Sigmoid colon (tissue), 7 donors: Measurements from ENCODE around the gene FOXP1. TPM values are rescaled to one million over a fixed set of nuclear protein-coding genes. Genes with fewer than 3 reads are reported as not detected.

Experiments
- DNase-seq: peaks from one replicate; pipeline ENCODE4 v3.0.0-alpha.2; 2019
- H3K27ac ChIP-seq, 4 donors: fragments of 200-600 bp; sonication (generic); one replicate each; pipeline ENCODE4 v1.5.1; 2016 to 2019; ENCODE audit warnings: mild to moderate bottlenecking in 1 of 4
- H3K27me3 ChIP-seq, 3 donors: fragments of 200-600 bp; sonication (generic); one replicate each; pipeline ENCODE4 v1.5.1; 2019; ENCODE audit warnings: mild to moderate bottlenecking in 1 of 3
- H3K36me3 ChIP-seq, 4 donors: fragments of 200-600 bp; sonication (generic); one replicate each; pipeline ENCODE4 v1.5.1; 2016 to 2019
- H3K4me1 ChIP-seq, 4 donors: fragments of 200-600 bp; sonication (generic); one replicate each; pipeline ENCODE4 v1.5.1; 2017 to 2019
- H3K4me3 ChIP-seq, 4 donors: fragments of 200-600 bp; sonication (generic); one replicate each; pipeline ENCODE4 v1.5.1; 2017 to 2019; ENCODE audit warnings: mild to moderate bottlenecking in 2 of 4, moderate library complexity in 1 of 4
- H3K9me3 ChIP-seq, 4 donors: fragments of 200-600 bp in 3 of 4; sonication (generic) in 3 of 4; one replicate each; pipeline versions ENCODE4 v1.5.1 to v1.6.1; 2013 to 2019
- EP300 ChIP-seq, 4 donors: sonication (generic); formaldehyde crosslinking; IDR thresholded peaks; one replicate each; pipeline ENCODE4 v1.6.1; 2017; ENCODE audit warnings: antibody characterized with exemption in 4 of 4
- POLR2A ChIP-seq, 2 donors: fragments of 450-650 bp; IDR thresholded peaks; one replicate each; pipeline ENCODE4 v1.6.1; 2016; ENCODE audit warnings: antibody characterized with exemption in 2 of 2, mild to moderate bottlenecking in 2 of 2, moderate library complexity in 2 of 2
- POLR2AphosphoS5 ChIP-seq, 4 donors: sonication (generic); formaldehyde crosslinking; IDR thresholded peaks; one replicate each; pipeline ENCODE4 v1.6.1; 2017; ENCODE audit warnings: antibody characterized with exemption in 4 of 4
- WGBS, 2 donors: extraction: QIAGEN DNeasy Blood & Tissue Kit; methylation state at CpG; one replicate each; pipeline ENCODE4 v1.1.7; 2013; 5-methylcytosine and 5-hydroxymethylcytosine counted together
- intact Hi-C: fragments of 100-400 bp; cut with DNase I; formaldehyde crosslinking; loops from one replicate; pipeline ENCODE4 v1.15.1; 2023
- polyA plus RNA-seq, 3 donors: library from polyadenylated mRNA; stranded (reverse); fragments of 200-250 nt; gene quantifications; one replicate each; pipeline ENCODE4 v1.2.3, GENCODE V29; 2013
- total RNA-seq, 4 donors: library from RNA; depleted of rRNA; stranded (reverse); fragments of >200 nt; gene quantifications; one replicate each; pipeline ENCODE4 v1.1.0, GENCODE V29; 2016
- TF ChIP-seq, protein P1 (sequence below), 4 experiments: fragments of 450-650 bp in 3 of 4; fragments of 200-600 bp in 1 of 4; IDR thresholded peaks; one replicate each; pipeline ENCODE4 v1.5.1; 2016 to 2019; ENCODE audit warnings: antibody characterized with exemption in 4 of 4, mild to moderate bottlenecking in 3 of 4, moderate library complexity in 2 of 4
- donor health status: healthy with polysubstance abuse.
- donor health status: Bipolar disorder and iron deficiency.
- donor health status: healthy.

The FOXP1 gene
- total and polyA plus RNA-seq, 7 donors = 13.8 to 232 (median 139) TPM

DNA sequence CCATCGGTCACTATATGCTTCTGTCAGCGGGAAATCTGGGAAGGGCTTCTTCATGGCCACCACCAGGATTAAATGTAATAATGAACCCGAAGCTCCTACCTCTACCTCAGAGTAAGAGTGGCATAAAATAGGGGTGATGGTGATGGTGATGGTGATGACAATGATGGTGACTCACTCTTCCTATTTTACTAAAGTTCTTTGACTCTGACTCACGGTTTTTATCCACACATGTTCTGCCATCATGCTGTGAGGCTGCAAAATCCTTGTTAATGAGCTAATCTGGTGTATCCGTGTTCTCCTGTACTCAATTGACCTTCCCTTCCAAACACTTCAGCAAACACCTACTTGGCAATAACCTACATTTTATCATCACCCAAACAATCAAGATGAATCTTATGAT, 18.3 kb upstream of the FOXP1 start:
- TF ChIP-seq, protein P1, sequence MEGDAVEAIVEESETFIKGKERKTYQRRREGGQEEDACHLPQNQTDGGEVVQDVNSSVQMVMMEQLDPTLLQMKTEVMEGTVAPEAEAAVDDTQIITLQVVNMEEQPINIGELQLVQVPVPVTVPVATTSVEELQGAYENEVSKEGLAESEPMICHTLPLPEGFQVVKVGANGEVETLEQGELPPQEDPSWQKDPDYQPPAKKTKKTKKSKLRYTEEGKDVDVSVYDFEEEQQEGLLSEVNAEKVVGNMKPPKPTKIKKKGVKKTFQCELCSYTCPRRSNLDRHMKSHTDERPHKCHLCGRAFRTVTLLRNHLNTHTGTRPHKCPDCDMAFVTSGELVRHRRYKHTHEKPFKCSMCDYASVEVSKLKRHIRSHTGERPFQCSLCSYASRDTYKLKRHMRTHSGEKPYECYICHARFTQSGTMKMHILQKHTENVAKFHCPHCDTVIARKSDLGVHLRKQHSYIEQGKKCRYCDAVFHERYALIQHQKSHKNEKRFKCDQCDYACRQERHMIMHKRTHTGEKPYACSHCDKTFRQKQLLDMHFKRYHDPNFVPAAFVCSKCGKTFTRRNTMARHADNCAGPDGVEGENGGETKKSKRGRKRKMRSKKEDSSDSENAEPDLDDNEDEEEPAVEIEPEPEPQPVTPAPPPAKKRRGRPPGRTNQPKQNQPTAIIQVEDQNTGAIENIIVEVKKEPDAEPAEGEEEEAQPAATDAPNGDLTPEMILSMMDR (IDR thresholded peaks at IDR 0.05) = no peak
- TF ChIP-seq EP300 (IDR thresholded peaks at IDR 0.05) (no peak), POLR2AphosphoS5 (IDR thresholded peaks at IDR 0.05) (no peak), POLR2A (IDR thresholded peaks at IDR 0.05) (no peak)
- intact Hi-C loops = loop anchor here (5.0 kb wide), 1 partner anchor 1070 kb away; no protein-coding TSS in a partner anchor
- Histone ChIP-seq H3K36me3 (no peaks in the 10 kb centered on the region), H3K27me3 (no peaks in the 10 kb centered on the region), H3K4me3 (no peak overlapping the region), H3K9me3 (no peaks in the 10 kb centered on the region), H3K27ac (no peak overlapping the region), H3K4me1 (no peaks in the 10 kb centered on the region)
- 79 to 91% methylated on average over 5 of the region's 5 CpGs for WGBS, 2 donors
- DNase-seq = no peak

DNA sequence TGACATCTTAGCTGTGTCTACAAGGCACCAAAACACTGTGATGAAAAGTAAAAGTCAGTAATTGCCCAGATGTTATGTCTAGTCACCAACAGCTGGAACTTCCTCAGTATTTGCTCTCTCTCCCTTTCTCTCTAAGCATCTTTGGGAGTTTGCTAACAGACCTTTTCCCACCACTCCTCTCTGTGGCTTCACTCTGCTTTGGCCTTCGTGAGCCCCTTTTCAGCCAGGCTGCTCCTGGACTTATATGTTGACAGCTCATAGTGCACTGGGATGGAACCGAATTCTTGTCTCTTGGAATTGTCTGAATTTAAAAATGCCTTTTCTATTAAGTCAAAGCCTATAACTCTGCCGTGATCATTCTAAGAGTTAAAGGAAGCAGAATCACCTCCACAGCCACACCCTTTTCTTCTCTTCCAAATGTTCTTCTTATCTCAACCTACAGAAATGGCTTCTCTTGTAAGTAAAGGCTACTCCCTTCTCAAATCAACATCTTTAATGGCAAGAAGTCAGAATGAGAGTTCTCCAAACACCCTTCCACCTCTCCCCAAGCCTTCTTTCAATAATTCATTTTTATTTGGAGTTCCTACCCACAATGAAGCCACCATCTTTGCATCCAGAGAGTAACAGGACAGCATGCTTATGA, 17.2 kb upstream of the FOXP1 start:
- H3K27ac ChIP-seq = no peak overlapping the region
- H3K4me1 ChIP-seq = no peaks in the 10 kb centered on the region
- WGBS, 2 donors = 72 to 74% methylated on average over 3 of the region's 3 CpGs
- no peaks in the 10 kb centered on the region for H3K36me3 ChIP-seq
- no peak for TF ChIP-seq POLR2A (IDR thresholded peaks at IDR 0.05)
- no peak for TF ChIP-seq EP300 (IDR thresholded peaks at IDR 0.05)
- TF ChIP-seq, protein P1 (IDR thresholded peaks at IDR 0.05) = no peak
- no peak for TF ChIP-seq POLR2AphosphoS5 (IDR thresholded peaks at IDR 0.05)
- DNase-seq = no peak
- H3K9me3 ChIP-seq = no peaks in the 10 kb centered on the region
- H3K4me3 ChIP-seq = no peak overlapping the region
- intact Hi-C loops = loop anchor here (5.0 kb wide), 1 partner anchor 1068 kb away; no protein-coding TSS in a partner anchor
- no peaks in the 10 kb centered on the region for H3K27me3 ChIP-seq

DNA sequence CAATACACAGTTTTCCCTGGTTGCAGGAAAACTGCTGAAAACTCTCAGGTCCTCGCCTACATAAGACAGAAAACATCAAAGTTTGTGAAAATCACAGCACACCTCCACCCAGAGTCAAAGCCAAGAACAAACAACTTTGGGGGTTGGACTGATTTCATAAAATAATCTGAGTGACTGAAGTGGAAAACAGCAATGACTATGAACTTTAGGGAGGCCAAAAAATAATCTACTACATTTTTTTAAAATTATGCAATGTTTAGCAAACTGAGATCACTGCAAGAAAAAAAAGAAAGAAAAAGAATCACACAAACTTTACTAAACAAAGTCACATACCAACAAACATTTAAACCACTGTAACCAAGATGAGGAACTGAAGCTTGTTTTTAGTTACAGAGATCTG, 15.9 kb upstream of the FOXP1 start:
- no peak overlapping the region for H3K4me3 ChIP-seq
- no peak for TF ChIP-seq POLR2A (IDR thresholded peaks at IDR 0.05)
- TF ChIP-seq POLR2AphosphoS5 (IDR thresholded peaks at IDR 0.05) = no peak
- TF ChIP-seq, protein P1 (IDR thresholded peaks at IDR 0.05) = no peak
- no peak for TF ChIP-seq EP300 (IDR thresholded peaks at IDR 0.05)
- H3K36me3 ChIP-seq = no peaks in the 10 kb centered on the region
- H3K27me3 ChIP-seq = no peaks in the 10 kb centered on the region
- no peaks in the 10 kb centered on the region for H3K4me1 ChIP-seq
- 67 to 71% methylated on average over 1 of the region's 1 CpG for WGBS, 2 donors
- intact Hi-C loops = no loop called here
- no peaks in the 10 kb centered on the region for H3K9me3 ChIP-seq
- DNase-seq = no peak
- H3K27ac ChIP-seq = no peak overlapping the region

DNA sequence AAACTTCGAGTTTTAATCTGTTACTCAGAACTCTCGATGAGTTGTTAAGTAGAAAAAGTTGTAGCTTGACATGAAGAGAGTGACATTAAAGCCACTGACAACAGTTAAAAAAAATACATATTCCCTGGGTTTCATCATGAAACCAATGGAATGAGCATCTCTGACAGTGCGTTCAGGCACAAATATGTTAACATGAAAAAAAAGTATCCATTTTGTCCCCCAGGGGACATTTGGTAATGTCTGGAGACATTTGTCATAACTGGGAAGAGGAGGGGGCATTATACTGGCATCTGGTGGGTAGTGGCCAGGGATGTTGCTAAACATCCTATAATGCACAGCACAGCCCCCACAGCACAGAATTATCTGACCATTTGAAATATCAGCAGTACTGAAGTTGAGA, 14.8 kb upstream of the FOXP1 start:
- DNase-seq = no peak
- WGBS, 2 donors = 89% methylated on average over 3 of the region's 3 CpGs
- Histone ChIP-seq H3K36me3 (no peaks in the 10 kb centered on the region), H3K9me3 (no peaks in the 10 kb centered on the region), H3K4me3 (no peak overlapping the region), H3K27ac (no peak overlapping the region), H3K27me3 (no peaks in the 10 kb centered on the region), H3K4me1 (peaks cover 0 to 2% (median under 1%) of the 10 kb centered on the region in 4 donors)
- intact Hi-C loops = no loop called here
- no peak for TF ChIP-seq POLR2A (IDR thresholded peaks at IDR 0.05)
- TF ChIP-seq EP300 (IDR thresholded peaks at IDR 0.05) = no peak
- TF ChIP-seq, protein P1 (IDR thresholded peaks at IDR 0.05) = no peak
- TF ChIP-seq POLR2AphosphoS5 (IDR thresholded peaks at IDR 0.05) = no peak

DNA sequence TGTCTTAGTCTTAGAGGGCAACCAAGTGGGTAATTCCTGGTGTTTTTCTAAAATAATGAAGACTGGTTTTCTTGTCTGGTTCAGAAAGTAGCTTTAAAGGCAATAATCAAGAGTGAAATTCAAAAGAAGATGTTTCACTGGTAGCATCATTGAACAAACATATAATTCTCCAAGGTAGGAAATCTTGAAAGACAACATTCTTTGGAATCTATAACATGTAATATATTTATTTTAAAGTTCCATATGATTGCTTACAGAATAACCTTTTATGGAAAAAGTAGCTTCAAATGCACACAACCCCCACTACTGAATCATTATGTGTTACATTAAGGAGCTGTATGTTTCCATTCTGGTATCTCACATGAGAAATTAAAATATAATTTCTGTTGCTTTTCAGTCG, 13.8 kb upstream of the FOXP1 start:
- no peak overlapping the region for H3K4me3 ChIP-seq
- no peak overlapping the region for H3K27ac ChIP-seq
- intact Hi-C loops = no loop called here
- H3K27me3 ChIP-seq = no peaks in the 10 kb centered on the region
- no peaks in the 10 kb centered on the region for H3K36me3 ChIP-seq
- H3K9me3 ChIP-seq = no peaks in the 10 kb centered on the region
- H3K4me1 ChIP-seq = peaks cover 0 to 11% (median 4%) of the 10 kb centered on the region in 4 donors
- WGBS, 2 donors = 86 to 91% methylated on average over 1 of the region's 1 CpG
- DNase-seq = no peak
- TF ChIP-seq, protein P1 (IDR thresholded peaks at IDR 0.05) = no peak
- TF ChIP-seq POLR2A (IDR thresholded peaks at IDR 0.05) = no peak
- no peak for TF ChIP-seq POLR2AphosphoS5 (IDR thresholded peaks at IDR 0.05)
- no peak for TF ChIP-seq EP300 (IDR thresholded peaks at IDR 0.05)
